IPS-NIHi11 (cell line): ENCODE results near the gene CDX1.

Experiments
- DNase-seq: peaks from one replicate; pipeline ENCODE4 v3.0.0; 2012; ENCODE audit warnings: mixed read lengths, low spot score

The CDX1 gene

DNA sequence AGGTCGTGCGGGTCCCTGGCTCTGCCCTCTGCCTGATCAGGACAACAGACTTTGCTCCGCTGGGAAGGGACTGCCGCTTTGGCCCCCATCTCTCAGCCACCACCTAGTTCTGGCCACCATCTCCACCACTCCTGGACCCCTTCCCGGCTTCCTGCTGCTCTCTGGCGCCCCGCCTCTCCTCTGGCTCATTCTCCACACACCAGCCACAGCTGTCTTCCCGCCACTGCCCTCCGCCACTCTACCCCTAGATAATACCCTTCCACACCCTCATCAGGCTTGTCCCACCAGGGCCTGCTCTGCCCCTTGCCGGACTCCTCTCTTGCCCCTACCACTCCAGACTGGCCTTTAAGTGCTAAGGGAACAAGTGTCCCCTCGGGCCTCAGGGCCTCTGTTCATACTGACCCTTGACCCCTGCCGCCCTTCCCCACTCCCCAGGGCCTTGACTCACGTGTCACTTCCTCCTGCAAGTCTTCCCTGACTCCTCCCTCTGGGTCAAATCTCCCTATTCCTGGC lies 3.0 kb upstream of the CDX1 start:
- no peak for DNase-seq

DNA sequence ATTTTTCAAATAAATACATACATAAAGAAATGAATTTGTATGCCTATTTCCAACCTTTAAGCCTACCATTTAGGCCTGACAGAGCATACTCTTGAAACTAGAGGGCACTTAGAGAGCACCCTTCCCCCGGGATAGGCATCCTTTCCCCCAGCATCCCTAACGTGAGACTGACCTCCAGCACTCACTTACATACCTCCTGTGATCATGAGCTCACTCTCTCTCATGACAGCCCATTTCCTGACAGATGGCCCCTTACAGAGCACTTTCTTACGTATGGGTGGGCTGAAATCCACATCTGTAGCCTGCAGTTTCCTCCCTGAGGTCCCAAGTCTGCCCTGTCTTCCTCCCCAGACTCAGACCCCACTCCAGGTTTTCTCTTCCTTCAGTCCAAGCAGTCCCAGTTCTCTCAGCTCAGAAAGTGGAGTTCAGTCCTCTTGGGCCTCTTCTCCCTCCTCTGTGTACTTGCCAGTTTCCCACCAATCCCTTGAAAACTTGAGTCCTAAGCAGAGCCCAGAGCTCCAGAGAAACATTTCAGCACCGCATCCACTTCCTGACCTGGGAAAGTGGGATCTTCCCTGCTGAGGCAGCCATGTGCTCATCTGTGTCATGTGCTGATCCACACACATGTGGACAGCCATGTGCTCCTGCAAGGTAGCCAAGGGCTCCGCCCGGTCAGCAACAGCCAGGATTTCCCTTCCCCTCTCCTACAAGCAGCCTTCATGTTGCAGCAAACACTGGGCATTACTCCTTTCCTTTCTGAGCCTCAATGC lies 2.2 kb upstream of the CDX1 start:
- DNase-seq, result no peak

DNA sequence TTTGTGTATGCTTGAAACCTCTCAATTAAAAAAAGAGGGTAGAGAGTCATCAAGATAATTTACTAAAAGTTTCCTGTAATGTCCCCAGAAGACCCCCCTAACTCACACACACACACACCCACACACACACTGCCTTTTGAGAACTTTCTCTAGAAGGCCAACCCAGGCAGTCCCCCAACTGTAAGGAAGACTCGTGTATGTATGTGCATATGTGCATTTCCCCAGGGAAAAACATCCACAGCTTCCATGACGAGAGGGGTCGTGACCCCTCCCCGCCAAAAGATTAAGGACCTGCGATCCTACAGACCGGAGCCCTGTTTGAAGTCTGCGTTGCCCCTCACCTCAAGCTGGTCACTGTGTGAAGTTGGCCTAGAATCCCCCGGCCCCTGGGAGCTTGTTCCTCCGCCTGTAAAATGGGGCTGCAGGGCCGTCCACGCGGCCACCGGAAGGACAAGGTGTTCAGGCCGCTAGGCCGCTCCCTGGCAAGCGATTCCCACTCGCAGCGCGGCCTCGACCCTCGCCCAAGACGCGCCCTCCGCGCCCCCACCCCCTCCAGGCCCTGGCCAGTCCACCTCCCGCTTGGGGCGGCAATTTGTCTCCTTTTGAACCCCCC lies 435 bp upstream of the CDX1 start:
- no peak for DNase-seq

DNA sequence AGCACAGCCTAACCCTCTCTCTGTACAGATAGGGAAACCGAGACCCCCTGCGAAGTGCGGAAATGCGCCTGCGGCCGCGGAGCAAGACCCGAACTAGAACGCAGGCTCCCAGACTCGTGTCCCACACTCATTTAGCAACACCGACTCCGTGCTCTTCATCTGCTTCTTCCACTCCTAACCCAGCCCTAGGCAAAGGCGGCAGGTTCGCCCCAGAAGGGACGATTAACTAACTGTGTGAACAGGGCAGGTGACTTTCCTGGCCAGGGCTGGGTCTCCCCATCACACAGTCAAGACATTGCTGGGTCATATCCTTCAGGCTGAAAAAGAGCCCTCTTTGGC lies 903 bp downstream of the CDX1 start:
- DNase-seq, result no peak

DNA sequence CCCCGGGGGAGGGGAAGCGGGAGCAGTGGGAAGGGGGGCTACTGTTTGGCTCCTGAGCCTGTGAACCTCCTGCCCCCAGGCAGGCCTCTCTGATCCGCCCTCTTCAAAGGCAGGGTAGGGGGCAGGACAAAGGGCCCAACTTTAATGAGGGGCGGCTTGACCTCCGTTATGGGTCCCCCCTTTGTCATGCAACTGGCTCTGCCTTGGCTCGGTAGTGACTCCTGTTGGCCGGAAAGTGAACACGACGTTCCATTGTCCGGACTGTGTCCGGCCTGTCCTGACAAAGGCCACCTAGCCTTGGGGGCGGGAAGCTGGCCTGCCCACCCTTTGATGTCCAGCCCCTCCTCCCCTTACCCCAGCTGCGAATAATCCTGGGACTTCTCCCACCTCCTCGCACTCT lies 1.3 kb downstream of the CDX1 start:
- peak; percentile 55 for DNase-seq

DNA sequence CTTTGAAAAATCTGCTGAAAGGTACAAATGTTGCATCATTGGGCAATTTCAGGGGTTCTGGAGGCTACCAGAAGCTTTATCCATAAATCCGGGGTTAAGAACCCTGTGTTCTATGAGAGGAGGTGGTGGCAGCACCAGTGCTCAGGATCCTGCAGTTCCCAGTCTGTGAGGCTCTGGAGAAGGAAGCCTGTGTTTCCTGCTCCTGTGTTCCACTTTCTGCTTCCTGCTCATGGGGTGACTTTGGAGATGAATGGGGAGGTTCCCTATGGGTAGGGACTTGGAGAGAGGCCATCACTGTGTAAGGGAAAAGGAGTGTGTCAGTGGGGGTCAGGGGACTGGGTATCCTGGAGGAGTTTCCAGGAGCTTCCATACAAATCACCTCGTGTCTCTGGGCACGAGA lies 2.3 kb downstream of the CDX1 start:
- no peak for DNase-seq

DNA sequence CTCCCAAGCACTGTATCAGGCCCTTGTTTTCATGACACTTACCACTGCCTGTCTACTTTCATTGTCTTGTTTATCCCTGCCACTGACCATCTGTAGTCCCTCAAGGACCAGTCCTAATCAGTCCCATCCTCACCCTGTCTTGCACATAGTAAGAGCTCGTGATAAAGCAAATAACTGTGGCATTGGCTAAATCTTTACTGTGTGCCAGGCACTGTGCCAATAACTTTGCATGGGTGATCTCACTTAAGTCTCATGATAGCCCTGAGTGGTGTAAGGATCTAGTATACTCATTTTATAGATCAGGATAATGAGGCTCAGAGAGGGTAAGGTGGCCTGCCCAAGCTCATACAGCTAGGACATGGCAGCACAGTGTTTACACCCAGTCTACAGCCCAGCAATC lies 5.6 kb downstream of the CDX1 start:
- DNase-seq, result no peak

DNA sequence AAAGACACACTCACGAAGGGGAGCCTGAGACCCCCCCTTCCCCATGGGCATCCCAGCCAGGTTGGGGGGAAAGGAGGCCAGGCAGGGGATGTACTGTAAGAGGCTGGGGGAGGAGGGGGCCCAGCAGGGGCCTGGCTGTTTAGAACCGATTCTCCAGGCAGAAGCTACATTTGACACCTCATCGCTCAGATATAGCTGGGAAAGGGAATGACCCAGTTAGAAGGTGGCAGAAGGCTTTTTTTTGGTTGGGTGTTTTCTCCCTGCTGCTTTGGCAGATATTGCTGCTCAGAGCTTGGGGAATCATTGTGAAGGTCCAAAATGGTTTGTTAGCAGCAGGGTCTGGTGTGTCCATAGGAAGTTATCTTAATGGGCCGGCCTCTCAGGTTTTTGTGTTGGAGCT lies 6.0 kb downstream of the CDX1 start:
- DNase-seq, result no peak

DNA sequence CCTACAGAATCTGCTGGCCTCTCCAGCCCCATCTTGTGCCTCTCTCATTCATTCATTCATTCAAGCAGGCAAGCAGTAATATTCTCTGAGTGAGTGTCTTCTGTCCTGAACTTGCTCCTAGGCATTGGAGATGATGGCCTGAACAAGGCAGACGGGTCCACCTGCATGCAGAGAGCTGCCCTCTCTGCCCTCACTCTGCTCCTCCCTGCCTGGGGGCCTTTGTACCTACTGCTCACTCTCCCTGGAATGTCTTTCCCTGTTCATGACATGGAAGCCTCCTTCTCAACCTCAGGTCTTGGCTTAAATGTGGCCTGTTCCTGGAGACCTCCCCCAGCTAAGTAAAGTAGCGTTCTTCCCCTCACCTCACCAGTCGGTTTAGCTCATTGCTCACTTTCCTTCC lies 6.6 kb downstream of the CDX1 start:
- DNase-seq, result no peak

DNA sequence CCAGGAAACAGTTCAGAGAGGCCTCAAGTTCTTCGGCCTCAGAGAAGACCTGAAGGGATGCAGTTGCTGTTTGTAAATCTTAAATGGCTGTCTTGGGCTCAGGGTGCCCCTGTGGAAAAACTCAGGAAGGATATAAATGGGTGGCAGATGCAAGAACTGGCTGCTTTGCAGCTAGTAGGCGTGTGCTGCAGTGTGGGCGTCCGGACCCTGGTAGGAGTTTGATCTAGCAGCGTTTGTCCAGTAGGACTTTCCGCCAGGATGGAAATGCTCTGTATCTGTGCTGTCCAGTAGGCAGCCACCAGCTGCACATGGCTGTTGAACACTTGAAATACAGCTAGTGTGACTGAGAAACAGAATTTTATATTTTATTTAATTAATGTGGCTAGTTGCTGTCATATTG lies 7.7 kb downstream of the CDX1 start:
- DNase-seq, result no peak

DNA sequence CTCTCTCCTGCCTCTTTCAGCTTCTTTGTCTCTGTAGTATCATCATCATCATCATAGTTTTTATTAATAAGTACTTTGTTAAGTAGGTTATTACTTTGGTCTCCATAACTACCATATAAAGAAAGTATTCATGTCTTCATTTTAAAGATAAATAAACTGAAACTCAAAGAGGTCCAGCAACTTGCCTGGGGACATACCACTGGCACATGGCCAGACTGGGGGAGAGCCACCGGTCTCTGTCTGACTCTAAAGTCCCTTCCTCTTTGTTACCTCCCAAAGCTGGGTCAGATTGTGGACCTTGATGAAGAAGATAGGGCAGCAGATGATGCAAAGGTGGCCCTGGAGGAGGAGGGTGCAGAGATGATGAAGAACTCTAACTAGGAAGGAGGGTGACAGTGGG lies 8.5 kb downstream of the CDX1 start:
- no peak for DNase-seq

DNA sequence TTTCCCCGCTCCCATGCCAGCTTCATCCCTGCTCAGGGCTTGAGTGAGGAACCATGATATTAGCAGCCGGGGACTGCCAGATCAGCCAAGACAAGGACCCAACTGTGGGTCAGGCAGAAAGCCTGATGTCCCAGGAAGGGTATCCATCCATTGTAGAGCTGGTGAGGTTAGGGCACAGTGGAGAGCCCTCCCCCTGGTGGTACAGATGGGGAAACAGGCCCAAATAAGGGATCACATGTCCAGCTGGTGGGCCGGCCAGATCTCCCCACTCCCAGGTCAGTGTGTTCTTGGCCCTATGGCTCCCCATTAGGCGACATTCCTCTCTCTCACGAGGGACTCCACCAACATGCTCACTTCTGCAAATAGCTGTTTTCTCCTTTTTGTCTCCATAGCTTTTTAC lies 9.0 kb downstream of the CDX1 start:
- DNase-seq, result peak; percentile 89

DNA sequence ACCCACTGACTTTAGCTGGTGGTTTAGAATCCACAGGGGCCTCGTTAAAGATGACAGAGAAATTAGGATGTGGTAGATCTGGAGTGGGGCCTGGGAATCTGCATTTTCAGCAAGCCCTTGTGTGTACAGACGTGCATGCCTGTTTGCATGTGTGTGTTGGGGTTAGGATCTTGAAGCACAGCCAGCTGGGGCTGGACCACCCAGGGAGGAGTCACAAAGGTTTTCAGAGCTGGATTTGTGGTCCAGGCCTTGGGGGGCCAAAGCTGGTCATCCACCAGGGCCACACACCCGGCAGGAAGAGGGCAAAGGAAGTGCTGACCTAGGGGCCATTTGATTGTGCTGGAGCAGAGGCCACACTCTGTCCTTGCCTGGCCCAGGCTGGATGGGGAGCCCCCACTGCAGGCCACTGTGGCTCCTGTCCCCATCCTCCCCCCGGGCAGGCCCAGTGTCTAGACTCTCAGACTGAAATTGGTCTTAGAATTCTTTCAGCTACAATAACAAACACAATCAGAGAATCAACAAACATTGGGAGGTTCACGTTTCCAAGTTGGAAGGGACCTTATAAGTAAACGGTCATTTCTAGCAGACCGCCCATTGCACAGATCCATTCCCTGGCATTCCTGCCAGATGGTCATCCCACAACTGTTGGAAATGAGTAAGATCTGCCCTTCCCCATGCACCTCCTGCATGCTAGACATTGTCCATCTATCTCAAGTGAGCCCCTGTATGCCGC lies 10.3 kb downstream of the CDX1 start:
- DNase-seq, result no peak

DNA sequence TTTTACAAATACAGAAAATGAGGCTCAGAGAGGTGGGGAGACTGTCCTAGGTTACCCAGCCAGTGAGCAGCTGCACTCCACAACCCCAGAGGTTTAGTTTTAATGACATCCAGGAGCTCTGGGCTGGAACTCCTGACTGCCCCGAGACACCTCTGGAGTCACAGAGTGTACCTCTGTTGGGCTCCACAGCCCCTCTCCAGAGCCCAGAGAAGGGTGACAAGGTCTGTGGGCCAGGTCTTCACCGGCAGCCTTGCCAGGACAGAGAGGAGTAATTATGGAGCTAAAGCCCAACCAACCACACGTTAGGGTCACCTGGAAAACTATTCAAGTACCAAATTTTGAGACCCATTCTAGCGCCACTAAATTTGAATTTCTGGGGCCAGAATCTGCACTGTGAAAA lies 11.1 kb downstream of the CDX1 start:
- DNase-seq, result no peak

DNA sequence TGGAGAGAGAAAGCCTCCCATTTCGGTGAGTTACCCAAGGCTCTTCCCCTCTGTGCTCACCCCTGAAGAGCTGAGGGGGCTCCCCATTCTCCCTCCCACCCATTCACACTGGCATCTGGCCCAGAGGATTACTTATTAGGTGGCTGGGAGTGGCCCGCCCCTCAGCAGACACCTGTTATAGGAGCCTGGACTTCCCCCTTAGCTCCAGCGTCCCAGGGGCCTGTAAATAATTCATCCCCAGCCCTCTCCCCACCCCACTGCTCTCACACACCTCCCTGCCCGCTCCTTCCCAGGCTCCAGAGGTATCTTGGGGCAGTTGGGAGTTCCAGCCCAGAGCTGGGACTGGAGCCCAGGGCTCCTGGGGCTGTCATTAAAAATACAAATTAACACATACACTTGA lies 11.7 kb downstream of the CDX1 start:
- no peak for DNase-seq

DNA sequence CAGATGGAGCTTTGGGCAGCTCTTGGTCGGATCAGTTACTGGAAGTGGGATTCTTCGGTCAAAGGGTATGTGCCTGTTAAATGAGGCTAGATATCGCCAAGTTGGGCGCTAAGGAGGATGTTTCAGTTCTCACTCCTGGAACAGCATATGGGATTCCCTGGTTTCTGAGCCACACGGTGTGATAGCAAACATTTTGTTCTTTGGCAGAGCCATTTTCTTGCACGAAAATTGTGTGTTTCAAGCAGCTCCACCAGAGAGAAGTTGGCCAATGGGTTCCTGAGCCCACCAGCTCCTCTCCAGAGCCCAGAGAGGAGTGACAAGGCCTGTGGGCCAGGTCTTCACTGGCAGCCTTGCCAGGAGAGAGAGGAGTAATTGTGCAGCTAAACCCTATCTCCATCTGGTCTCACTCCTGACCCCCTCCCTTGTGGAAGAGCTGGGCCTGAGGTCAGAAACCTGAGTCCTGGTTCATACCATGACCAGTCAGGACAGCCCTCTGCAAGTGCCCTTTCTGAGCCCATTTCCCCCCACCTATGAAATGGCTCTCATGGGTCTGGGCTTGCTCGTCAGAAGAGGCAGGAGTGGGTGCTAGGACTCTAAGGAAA lies 12.5 kb downstream of the CDX1 start:
- DNase-seq, result no peak

DNA sequence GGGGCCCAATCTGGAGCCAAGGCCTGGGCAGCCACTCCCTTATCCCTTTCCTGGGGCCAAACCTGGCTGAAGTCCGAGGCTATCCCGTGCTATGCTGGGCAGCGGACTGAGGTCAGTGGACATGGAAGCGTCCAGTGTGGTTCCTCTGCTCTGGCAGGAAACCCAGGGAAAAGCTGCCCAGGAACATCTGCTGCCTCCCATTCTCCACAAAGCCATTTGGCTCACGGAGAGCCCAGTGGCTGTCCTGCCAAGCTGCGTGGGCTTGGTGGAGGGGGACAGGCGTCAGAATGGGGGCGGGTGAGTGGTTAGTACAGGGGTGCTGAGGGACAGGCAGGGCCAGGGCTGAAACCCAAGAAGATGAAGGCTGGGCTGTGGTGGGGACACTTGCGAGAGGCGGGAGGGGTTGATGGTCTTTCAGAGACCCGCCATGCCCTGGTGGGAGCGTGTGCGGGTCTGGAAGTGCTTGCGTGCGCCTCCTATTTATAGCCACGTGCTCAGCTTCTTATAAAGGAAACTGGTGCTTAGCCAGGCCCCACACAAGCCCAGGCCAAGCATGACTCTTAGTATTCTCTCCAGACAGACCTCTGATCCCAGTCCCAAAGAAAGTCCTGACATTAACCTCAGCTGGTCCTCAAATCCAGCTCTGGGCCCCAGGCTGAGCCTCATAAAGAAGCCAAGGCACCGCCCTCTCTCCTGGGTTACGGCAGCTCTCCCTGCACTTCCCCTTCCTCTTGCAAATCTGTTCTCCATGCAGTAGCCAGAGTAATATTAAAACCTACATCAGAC lies 13.9 kb downstream of the CDX1 start:
- DNase-seq, result no peak

DNA sequence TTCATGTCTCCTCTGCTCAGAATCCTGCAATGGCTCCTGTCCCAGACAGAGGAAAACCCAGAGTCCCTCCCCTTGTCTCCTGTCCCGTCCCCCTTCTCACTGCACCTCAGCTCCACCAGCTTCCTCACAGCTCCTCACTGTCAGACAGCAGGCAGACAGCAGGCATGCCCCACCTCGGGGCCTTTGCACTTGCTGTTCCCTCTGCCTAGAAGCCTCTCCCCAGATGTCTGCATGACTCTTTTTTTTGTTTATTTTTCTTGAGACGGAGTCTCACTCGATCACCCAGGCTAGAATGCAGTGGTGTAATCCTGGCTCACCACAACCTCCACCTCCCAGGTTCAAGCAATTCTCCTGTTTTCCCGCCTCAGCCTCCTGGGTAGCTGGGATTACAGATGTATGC lies 14.4 kb downstream of the CDX1 start:
- no peak for DNase-seq

DNA sequence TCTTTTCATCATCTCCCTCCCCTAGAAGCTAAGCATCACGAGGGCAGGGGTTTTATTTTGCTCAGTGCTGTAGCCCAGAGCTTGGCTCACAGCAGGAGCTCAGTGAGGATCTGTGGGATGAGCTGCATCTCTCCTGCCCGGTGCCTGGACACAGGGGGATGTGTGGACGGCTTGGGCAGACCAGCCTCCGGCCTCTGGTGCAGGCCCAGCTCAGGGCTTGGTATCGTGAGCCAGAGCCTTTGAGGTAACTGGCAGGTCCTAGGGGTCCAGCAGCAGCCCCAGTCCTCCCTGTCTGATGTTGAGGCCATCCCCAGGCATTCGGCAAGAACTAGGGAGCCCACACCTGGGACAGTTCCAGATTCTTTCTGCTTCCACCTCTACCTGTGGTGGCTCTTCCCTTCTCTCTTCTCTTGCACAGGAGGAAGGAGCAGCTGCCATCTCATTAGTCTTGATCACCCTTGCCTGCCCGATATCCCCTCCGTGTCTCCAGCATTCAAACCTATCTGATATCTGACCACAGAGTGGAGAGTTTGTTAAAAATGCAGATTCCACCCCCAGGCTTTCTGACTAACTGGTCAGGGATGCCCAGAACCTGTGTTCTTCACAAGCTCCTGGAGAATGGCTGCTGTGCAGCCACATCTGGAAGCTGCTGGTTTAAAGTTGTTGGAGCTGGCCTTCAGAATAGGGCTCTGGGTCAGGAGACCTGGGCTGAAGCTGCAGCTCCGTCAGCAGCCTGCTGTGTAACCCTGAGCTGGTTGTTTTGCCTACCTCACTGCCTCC lies 15.4 kb downstream of the CDX1 start:
- no peak for DNase-seq

DNA sequence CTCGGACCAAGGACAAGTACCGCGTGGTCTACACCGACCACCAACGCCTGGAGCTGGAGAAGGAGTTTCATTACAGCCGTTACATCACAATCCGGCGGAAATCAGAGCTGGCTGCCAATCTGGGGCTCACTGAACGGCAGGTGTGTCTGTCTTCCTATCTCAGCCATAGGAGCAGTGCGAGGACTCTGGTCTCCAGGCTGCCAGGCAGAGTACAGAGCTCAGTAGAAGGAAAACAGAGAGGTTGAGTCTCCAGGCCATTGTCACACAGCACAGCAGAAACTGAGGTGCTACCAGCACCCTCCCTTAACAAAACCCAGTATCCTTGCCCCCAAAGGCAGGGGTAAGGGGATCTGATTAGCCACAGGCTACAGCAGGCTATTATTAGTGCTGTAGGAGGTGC lies 16.2 kb downstream of the CDX1 start:
- no peak for DNase-seq

DNA sequence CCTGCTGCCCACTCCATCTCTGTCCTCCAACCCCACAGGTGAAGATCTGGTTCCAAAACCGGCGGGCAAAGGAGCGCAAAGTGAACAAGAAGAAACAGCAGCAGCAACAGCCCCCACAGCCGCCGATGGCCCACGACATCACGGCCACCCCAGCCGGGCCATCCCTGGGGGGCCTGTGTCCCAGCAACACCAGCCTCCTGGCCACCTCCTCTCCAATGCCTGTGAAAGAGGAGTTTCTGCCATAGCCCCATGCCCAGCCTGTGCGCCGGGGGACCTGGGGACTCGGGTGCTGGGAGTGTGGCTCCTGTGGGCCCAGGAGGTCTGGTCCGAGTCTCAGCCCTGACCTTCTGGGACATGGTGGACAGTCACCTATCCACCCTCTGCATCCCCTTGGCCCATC lies 16.9 kb downstream of the CDX1 start:
- no peak for DNase-seq
